Skeletal muscle tissue (tissue), 4 donors: Measurements from ENCODE around the gene NIN. TPM values are rescaled to one million over a fixed set of nuclear protein-coding genes. Genes with fewer than 3 reads are reported as not detected.

Experiments used
- H3K27ac ChIP-seq: one replicate; pipeline ENCODE4 v1.7.0; 2013; ENCODE audit warnings: mild to moderate bottlenecking, low read depth, low read length, inconsistent platforms
- H3K27me3 ChIP-seq, 3 donors: one replicate each; pipeline ENCODE4 v1.7.0; 2013; ENCODE audit warnings: low read length in 3 of 3; ENCODE audit not compliant: control insufficient read depth in 3 of 3, insufficient read depth in 3 of 3
- H3K36me3 ChIP-seq, 3 donors: one replicate each; pipeline ENCODE4 v1.7.0; 2013; ENCODE audit warnings: low read length in 3 of 3; ENCODE audit not compliant: control insufficient read depth in 3 of 3, insufficient read depth in 3 of 3
- H3K4me1 ChIP-seq, 3 donors: one replicate each; pipeline ENCODE4 v1.7.0; 2013; ENCODE audit warnings: low read length in 3 of 3, mild to moderate bottlenecking in 3 of 3; ENCODE audit not compliant: control insufficient read depth in 3 of 3, insufficient read depth in 3 of 3
- H3K4me3 ChIP-seq, 3 donors: one replicate each; pipeline ENCODE4 v1.7.0; 2013; ENCODE audit warnings: low read length in 3 of 3
- H3K9ac ChIP-seq, 3 donors: one replicate each; pipeline ENCODE4 v1.7.0; 2013; ENCODE audit warnings: low read length in 3 of 3, mild to moderate bottlenecking in 3 of 3, moderate library complexity in 2 of 3, low read depth in 1 of 3
- H3K9me3 ChIP-seq, 3 donors: one replicate each; pipeline ENCODE4 v1.7.0; 2013; ENCODE audit warnings: low read length in 3 of 3; ENCODE audit not compliant: control insufficient read depth in 3 of 3
- total RNA-seq: library from RNA; depleted of rRNA; stranded (reverse); fragments of >200 nt; gene quantifications from one replicate; pipeline ENCODE4 v1.2.3, GENCODE V29; 2014
- donor health status: Osteomylitis.

The NIN gene
- total RNA-seq, 1 donor from 2014 or later, result 24.0 TPM

- H3K36me3 ChIP-seq, result no peaks in the 10 kb centered on the region
- H3K27me3 ChIP-seq, result no peaks in the 10 kb centered on the region
- H3K9me3 ChIP-seq, result no peaks in the 10 kb centered on the region
Measured at GRCh38 chr14:50806241-50806933, 24.6 kb downstream of the NIN start.

DNA sequence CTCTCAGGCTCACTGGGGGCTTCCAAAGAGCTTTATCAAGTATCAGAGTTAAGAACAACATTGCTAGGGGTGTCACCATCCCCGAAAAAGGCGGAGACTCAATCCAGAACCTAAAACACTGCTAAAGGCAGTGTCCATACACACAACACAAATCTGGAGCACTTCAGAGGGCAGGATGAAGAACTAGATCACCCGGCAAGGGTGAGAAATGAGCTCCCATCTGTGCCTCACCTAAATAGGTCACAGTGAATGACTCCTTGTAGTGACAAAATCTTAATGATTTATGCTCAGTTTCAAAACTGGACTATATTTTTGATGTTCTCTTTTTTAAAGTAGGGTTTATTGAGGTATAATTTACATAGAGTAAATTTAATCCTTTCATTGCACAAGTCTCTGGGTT, 25.6 kb downstream of the NIN start:
- Histone ChIP-seq H3K27me3 (no peaks in the 10 kb centered on the region), H3K9me3 (no peaks in the 10 kb centered on the region), H3K9ac (no peak overlapping the region), H3K36me3 (no peaks in the 10 kb centered on the region), H3K27ac (no peak overlapping the region), H3K4me1 (peaks cover 0 to 7% (median 0%) of the 10 kb centered on the region in 3 donors), H3K4me3 (no peak overlapping the region)

More at GRCh38 chr14:50806241-50806933, 24.6 kb downstream of the NIN start:
- H3K9ac ChIP-seq, result no peak overlapping the region
- H3K4me1 ChIP-seq, result peaks cover 0 to 7% (median 0%) of the 10 kb centered on the region in 3 donors
- H3K27ac ChIP-seq, result no peak overlapping the region
- H3K4me3 ChIP-seq, result no peak overlapping the region

GRCh38 chr14:50804181-50804721, 26.7 kb downstream of the NIN start:
- peaks cover 0 to 7% (median 0%) of the 10 kb centered on the region in 3 donors for H3K4me1 ChIP-seq
- no peak overlapping the region for H3K4me3 ChIP-seq
- H3K9me3 ChIP-seq, result no peaks in the 10 kb centered on the region
- H3K9ac ChIP-seq, result no peak overlapping the region
- H3K36me3 ChIP-seq, result peaks cover 0 to 2% (median 0%) of the 10 kb centered on the region in 3 donors
- peak overlapping the region; percentile 45 for H3K27ac ChIP-seq
- H3K27me3 ChIP-seq, result no peaks in the 10 kb centered on the region

DNA sequence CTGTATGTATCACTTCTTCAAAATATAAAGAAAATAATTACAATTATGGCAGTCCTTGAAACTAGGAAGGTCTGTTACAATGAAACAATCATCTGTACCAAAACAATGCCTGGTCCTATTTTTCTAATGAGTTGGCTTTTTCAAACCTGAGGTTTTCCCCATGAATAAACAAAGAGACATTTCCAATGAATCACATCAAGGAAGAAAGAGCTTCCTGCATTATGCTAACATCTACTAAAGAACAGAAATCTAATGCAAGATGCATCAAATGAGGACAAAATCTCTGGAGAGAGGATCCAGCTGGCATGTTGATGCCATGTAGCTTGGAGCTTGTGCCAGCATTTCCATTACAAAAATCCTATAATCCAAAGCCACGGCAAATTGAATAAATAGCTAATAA, 29.3 kb downstream of the NIN start:
- Histone ChIP-seq H3K36me3 (peaks cover 0 to 2% (median 0%) of the 10 kb centered on the region in 3 donors), H3K4me1 (peaks cover 0 to 7% (median 0%) of the 10 kb centered on the region in 3 donors), H3K27ac (no peak overlapping the region), H3K27me3 (no peaks in the 10 kb centered on the region), H3K9me3 (no peaks in the 10 kb centered on the region), H3K4me3 (no peak overlapping the region), H3K9ac (no peak overlapping the region)

GRCh38 chr14:50800032-50800431, 30.9 kb downstream of the NIN start:
- H3K9ac ChIP-seq, result no peak overlapping the region
- H3K36me3 ChIP-seq, result peaks cover 0 to 2% (median 0%) of the 10 kb centered on the region in 3 donors
- H3K27ac ChIP-seq, result no peak overlapping the region
- no peak overlapping the region for H3K4me3 ChIP-seq
- no peaks in the 10 kb centered on the region for H3K9me3 ChIP-seq
- H3K27me3 ChIP-seq, result no peaks in the 10 kb centered on the region
- peaks cover 0 to 17% (median 4%) of the 10 kb centered on the region in 3 donors for H3K4me1 ChIP-seq

DNA sequence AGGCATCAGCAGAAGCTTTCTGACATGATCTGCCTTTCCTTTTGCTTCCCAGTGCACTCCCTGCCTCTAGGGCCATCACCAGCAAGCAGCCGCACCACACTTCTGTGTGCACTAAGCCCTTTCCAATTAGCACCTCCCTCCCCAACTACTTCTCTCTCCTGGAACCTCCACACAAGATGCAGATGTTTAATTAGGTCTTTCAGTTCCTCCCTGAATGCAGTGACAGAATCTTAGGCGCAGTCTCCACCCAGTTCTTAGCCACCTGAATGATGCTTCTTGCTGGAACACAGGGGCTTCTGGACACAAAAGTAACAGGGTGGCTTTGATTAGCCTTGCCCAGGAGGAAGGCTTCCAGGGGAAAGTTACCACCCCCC, 32.9 kb downstream of the NIN start:
- Histone ChIP-seq H3K36me3 (peaks cover 0 to 2% (median 0%) of the 10 kb centered on the region in 3 donors), H3K9me3 (no peaks in the 10 kb centered on the region), H3K27ac (no peak overlapping the region), H3K4me3 (no peak overlapping the region), H3K9ac (no peak overlapping the region), H3K27me3 (no peaks in the 10 kb centered on the region), H3K4me1 (peaks cover 4 to 27% (median 15%) of the 10 kb centered on the region in 3 donors)

GRCh38 chr14:50797250-50798047, 33.5 kb downstream of the NIN start:
- H3K27me3 ChIP-seq, result no peaks in the 10 kb centered on the region
- H3K4me1 ChIP-seq, result peaks cover 7 to 29% (median 21%) of the 10 kb centered on the region in 3 donors
- no peaks in the 10 kb centered on the region for H3K9me3 ChIP-seq
- H3K36me3 ChIP-seq, result peaks cover 0 to 3% (median 0%) of the 10 kb centered on the region in 3 donors
- no peak overlapping the region for H3K9ac ChIP-seq
- H3K4me3 ChIP-seq, result no peak overlapping the region
- no peak overlapping the region for H3K27ac ChIP-seq

- Histone ChIP-seq H3K4me1 (peaks cover 10 to 32% (median 23%) of the 10 kb centered on the region in 3 donors), H3K9me3 (no peaks in the 10 kb centered on the region), H3K4me3 (no peak overlapping the region), H3K9ac (no peak overlapping the region), H3K27me3 (no peaks in the 10 kb centered on the region), H3K36me3 (peaks cover 0 to 4% (median 0%) of the 10 kb centered on the region in 3 donors), H3K27ac (no peak overlapping the region)
Measured at GRCh38 chr14:50796390-50796789, 34.6 kb downstream of the NIN start.

- H3K4me1 ChIP-seq, result peaks cover 10 to 32% (median 23%) of the 10 kb centered on the region in 3 donors
- no peaks in the 10 kb centered on the region for H3K27me3 ChIP-seq
- no peaks in the 10 kb centered on the region for H3K9me3 ChIP-seq
- no peak overlapping the region for H3K4me3 ChIP-seq
- peaks cover 0 to 4% (median 0%) of the 10 kb centered on the region in 3 donors for H3K36me3 ChIP-seq
- H3K27ac ChIP-seq, result no peak overlapping the region
- no peak overlapping the region for H3K9ac ChIP-seq
Measured at GRCh38 chr14:50795909-50796308, 35.1 kb downstream of the NIN start.

DNA sequence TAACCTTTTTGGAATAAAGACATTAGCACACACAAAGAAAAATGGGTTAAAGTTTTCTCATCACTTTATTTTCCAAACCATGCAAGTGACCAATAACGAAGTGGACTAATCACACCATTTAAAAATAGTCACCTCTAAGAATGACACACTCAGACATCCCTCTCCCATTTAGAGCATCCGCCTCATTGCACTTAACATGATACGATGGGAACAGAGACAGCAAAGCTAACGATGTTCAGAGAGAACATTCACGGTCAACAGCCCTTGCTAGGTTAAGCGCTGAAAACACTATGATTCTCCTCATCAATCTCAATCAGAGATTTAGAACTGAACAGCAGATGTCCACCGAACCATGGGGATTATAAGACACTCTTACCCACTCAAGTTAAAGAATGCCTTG, 35.8 kb downstream of the NIN start:
- Histone ChIP-seq H3K4me1 (peaks cover 10 to 32% (median 23%) of the 10 kb centered on the region in 3 donors), H3K9me3 (no peaks in the 10 kb centered on the region), H3K4me3 (no peak overlapping the region), H3K27ac (no peak overlapping the region), H3K9ac (no peak overlapping the region), H3K27me3 (no peaks in the 10 kb centered on the region), H3K36me3 (peaks cover 0 to 4% (median 3%) of the 10 kb centered on the region in 3 donors)
